ENCODE results near the gene FGF8. TPM values are rescaled to one million over a fixed set of nuclear protein-coding genes. Genes with fewer than 3 reads are reported as not detected.

The FGF8 gene
- total and polyA plus RNA-seq, 2 of the 8 experiments (the other 6 are each of a cell fraction or from before 2014, with no cell fraction given) = 1.1 to 3.9 TPM

DNA sequence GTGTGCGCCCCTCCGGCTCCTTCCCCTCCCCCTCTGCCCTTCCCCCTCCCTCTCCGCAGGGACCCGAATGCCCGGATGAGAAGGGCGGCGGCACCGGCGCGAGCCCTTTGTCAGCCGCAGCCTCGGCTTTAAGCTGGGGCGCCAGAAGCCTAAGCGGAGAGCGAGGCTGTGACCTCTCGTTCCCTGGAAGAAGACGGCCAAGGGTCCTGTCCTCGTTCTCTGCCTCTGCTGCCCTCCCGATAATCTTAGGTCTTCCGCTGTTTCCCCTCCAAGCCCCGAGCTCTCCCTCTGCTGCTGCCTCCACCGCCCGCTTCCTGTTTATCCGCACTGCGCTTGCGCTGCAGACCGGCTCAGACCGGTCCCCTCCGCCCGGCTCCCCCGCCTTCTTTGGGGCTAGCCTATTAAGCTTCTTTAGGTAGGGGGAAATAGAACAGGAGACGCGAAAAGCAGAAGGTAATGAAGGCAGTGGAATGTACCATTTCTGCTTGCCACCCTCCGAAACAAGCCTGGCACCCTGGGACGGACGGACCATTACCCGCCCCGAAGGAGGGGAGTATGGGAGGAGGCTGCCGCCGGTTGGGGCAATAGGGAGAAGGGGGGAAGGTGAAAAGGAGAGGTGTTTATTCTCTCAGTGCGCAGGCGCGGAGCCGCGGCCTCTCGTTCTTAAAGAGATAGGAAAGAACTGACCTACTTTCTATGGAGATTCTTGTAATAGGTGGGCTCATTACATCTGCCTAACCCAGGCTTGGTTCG, 42.4 kb upstream of the FGF8 start, which contains the start of gene OGA (continued):
- TF ChIP-seq POLR2AphosphoS5 (IDR thresholded peaks at IDR 0.05; ENCODE audit: low read depth, low read length) = peak; percentile 94
- TF ChIP-seq CBX8 (IDR thresholded peaks at IDR 0.05; ENCODE audit: borderline replicate concordance, low read depth, low read length) = no peak
- TF ChIP-seq JUND (IDR thresholded peaks at IDR 0.05; ENCODE audit: low read length) = peak; percentile 97
- TF ChIP-seq SP1 (IDR thresholded peaks at IDR 0.05; ENCODE audit: low read depth, low read length) = peak; percentile 95
- peak; percentile 2 for TF ChIP-seq ASH2L (IDR thresholded peaks at IDR 0.05; ENCODE audit: low read length)
- no peak for TF ChIP-seq RNF2 (IDR thresholded peaks at IDR 0.05; ENCODE audit: borderline replicate concordance, low read depth, low read length, missing control alignments, poor library complexity, severe bottlenecking)
- TF ChIP-seq CEBPB (IDR thresholded peaks at IDR 0.05; ENCODE audit: low read depth, low read length) = peak; percentile 51; the same call in 1 of the 2 replicates
- TF ChIP-seq CHD1 (IDR thresholded peaks at IDR 0.05; ENCODE audit: low read depth, low read length) = peak; percentile 98
- 0 out of 2 replicates have a peak, but pooled peaks have one; percentile 13 for TF ChIP-seq KDM5A (IDR thresholded peaks at IDR 0.05; ENCODE audit: low read length)
- TF ChIP-seq PHF8 (conservative IDR thresholded peaks at IDR 0.05; ENCODE audit: low read depth, low read length) = peak; percentile 97
- TF ChIP-seq EZH2 (IDR thresholded peaks at IDR 0.05; ENCODE audit: low read depth, low read length, severe bottlenecking) = no peak
- TF ChIP-seq NANOG (IDR thresholded peaks at IDR 0.05; ENCODE audit: insufficient read depth, low read depth, low read length, poor library complexity, severe bottlenecking) = peak; percentile 36
- no peak for TF ChIP-seq CTBP2 (IDR thresholded peaks at IDR 0.05; ENCODE audit: borderline replicate concordance, insufficient read depth, insufficient read length, low read length)
- TF ChIP-seq ZNF274 (IDR thresholded peaks at IDR 0.05; ENCODE audit: borderline replicate concordance, extremely low read depth, low read length) = no peak
- TF ChIP-seq CREB1 (IDR thresholded peaks at IDR 0.05) = peak; percentile 74
- TF ChIP-seq HDAC6 (IDR thresholded peaks at IDR 0.05; ENCODE audit: low read depth, low read length) = no peak
- TF ChIP-seq, protein P1, sequence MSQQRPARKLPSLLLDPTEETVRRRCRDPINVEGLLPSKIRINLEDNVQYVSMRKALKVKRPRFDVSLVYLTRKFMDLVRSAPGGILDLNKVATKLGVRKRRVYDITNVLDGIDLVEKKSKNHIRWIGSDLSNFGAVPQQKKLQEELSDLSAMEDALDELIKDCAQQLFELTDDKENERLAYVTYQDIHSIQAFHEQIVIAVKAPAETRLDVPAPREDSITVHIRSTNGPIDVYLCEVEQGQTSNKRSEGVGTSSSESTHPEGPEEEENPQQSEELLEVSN (IDR thresholded peaks at IDR 0.05) = no peak
- TF ChIP-seq TAF7 (optimal IDR thresholded peaks at IDR 0.05; ENCODE audit: borderline replicate concordance, low read depth, low read length) = peak; percentile 100
- no peak for TF ChIP-seq RAD21 (IDR thresholded peaks at IDR 0.05 in 1 of 2, conservative IDR thresholded peaks at IDR 0.05 in 1 of 2; ENCODE audit: low read depth in 2 of 2, low read length in 2 of 2)
- TF ChIP-seq, protein P2, sequence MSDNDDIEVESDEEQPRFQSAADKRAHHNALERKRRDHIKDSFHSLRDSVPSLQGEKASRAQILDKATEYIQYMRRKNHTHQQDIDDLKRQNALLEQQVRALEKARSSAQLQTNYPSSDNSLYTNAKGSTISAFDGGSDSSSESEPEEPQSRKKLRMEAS (IDR thresholded peaks at IDR 0.05) = peak; percentile 60; the same call in 1 of the 2 replicates
- TF ChIP-seq SIX5 (IDR thresholded peaks at IDR 0.05; ENCODE audit: low read depth, low read length) = peak; percentile 62

All from H1 (cell line).